Karpas-422 (cell line): ENCODE results near the gene ZCWPW1. TPM values are rescaled to one million over a fixed set of nuclear protein-coding genes. Genes with fewer than 3 reads are reported as not detected.
"Not testable (repeated sequence)": the region's sequence is repeated elsewhere in the genome, so short reads cannot be mapped to it uniquely, and the experiment has no call there.

Source experiments
- DNase-seq: peaks from one replicate; pipeline ENCODE4 v3.0.0-alpha.2; 2015
- H2AFZ ChIP-seq: fragments of 200-600 bp; sonication (generic); 2 replicates; pipeline ENCODE4 v1.6.1; 2014; ENCODE audit warnings: antibody characterized with exemption, low read length, mixed read lengths
- H3K27ac ChIP-seq: fragments of 200-600 bp; sonication (generic); 2 replicates; pipeline ENCODE4 v1.5.1; 2014; ENCODE audit warnings: mild to moderate bottlenecking, low read length, moderate library complexity
- H3K27me3 ChIP-seq: fragments of 200-600 bp; sonication (generic); 2 replicates; pipeline ENCODE4 v1.6.1; 2014; ENCODE audit warnings: low read length, mixed read lengths
- H3K36me3 ChIP-seq: fragments of 200-600 bp; sonication (generic); 2 replicates; pipeline ENCODE4 v1.6.1; 2014; ENCODE audit warnings: low read length, mixed read lengths; ENCODE audit not compliant: insufficient read depth
- H3K4me1 ChIP-seq: fragments of 200-600 bp; sonication (generic); 2 replicates; pipeline ENCODE4 v1.6.1; 2014; ENCODE audit warnings: mild to moderate bottlenecking, low read length, mixed read lengths
- H3K4me2 ChIP-seq: fragments of 200-600 bp; sonication (generic); 2 replicates; pipeline ENCODE4 v1.6.1; 2014; ENCODE audit warnings: low read length, low read depth, mild to moderate bottlenecking; ENCODE audit not compliant: poor library complexity, severe bottlenecking
- H3K4me3 ChIP-seq: fragments of 200-600 bp; sonication (generic); 2 replicates; pipeline ENCODE4 v1.5.1; 2014; ENCODE audit warnings: mild to moderate bottlenecking, antibody characterized with exemption, low read length, mixed read lengths
- H3K79me2 ChIP-seq: fragments of 200-600 bp; sonication (generic); 2 replicates; pipeline ENCODE4 v1.6.1; 2014; ENCODE audit warnings: mild to moderate bottlenecking, low read length, mixed read lengths
- H3K9ac ChIP-seq: fragments of 200-600 bp; sonication (generic); 2 replicates; pipeline ENCODE4 v1.6.0; 2014; ENCODE audit warnings: low read length
- H3K9me2 ChIP-seq: fragments of 200-600 bp; sonication (generic), shearing (Covaris generic); replicated peaks from 2 replicates; pipeline ENCODE4 v1.6.0; 2014; ENCODE audit warnings: mild to moderate bottlenecking, low read length, moderate library complexity; ENCODE audit not compliant: insufficient read depth
- H3K9me3 ChIP-seq: fragments of 300-700, 200-600 bp; sonication (generic); 2 replicates; pipeline ENCODE4 v1.6.1; 2014; ENCODE audit warnings: low read length, mixed read lengths
- H4K20me1 ChIP-seq: fragments of 200-600 bp; sonication (generic); 2 replicates; pipeline ENCODE4 v1.6.1; 2014; ENCODE audit warnings: mild to moderate bottlenecking, antibody characterized with exemption, low read length, low read depth; ENCODE audit not compliant: insufficient read depth
- total RNA-seq: library from RNA; depleted of rRNA; stranded (reverse); fragments of >200 nt; shearing (Covaris generic); gene quantifications from 2 replicates; pipeline ENCODE4 v1.2.3, GENCODE V29; 2014; ENCODE audit warnings: low replicate concordance

Gene ZCWPW1
- total RNA-seq, 1 experiment from 2014 or later, result 3.0 TPM

DNA sequence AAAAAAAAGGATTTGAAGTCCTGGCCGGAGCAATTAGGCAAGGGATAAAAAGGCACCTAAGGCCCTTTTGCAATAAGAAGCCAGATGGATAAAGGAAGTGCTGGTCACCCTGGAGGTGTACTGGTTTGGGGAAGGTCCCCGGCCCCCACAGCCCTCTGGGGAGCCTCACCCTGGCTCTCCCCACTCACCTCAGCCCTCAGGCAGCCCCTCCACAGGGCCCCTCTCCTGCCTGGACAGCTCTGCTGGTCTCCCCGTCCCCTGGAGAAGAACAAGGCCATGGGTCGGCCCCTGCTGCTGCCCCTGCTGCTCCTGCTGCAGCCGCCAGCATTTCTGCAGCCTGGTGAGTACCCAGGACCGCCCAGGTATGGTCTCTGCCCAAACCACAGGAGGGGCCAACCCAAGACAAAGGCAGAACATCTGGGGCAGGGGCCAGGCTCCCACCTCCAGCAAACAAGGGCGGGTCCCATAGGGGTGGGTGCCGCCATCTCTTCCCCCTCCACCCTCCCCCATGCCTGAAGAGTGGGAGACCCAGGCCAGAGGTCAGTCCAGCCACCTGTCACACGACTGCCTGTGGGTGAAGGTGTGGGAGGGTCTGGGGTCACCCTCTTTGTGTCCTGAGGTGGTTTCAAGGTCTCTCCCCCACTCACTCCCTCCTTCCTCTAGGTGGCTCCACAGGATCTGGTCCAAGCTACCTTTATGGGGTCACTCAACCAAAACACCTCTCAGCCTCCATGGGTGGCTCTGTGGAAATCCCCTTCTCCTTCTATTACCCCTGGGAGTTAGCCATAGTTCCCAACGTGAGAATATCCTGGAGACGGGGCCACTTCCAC lies 70.3 kb downstream of the ZCWPW1 start, which contains the start of gene PILRB:
Gene PILRB, plus strand, starts transcription at position 91 of the 830 bp plus-strand sequence. Its CDS starts 186 bp downstream, at position 277.
- Histone ChIP-seq H3K27me3 (no peaks in the 10 kb centered on the region), H3K9me3 (no peaks in the 10 kb centered on the region), H3K27ac (no peak within 1 kb of the TSS), H3K9me2 (no peaks in the 10 kb centered on the region), H3K79me2 (no peaks in the 10 kb centered on the region), H3K9ac (no peak within 1 kb of the TSS), H3K36me3 (peaks cover 33% of the 10 kb centered on the region), H3K4me3 (no peak within 1 kb of the TSS), H4K20me1 (no peaks in the 10 kb centered on the region), H2AFZ (no peak within 1 kb of the TSS), H3K4me2 (no peak within 1 kb of the TSS), H3K4me1 (no peaks in the 10 kb centered on the region)
- DNase-seq, result no peak

GRCh38 chr7:100357131-100357561 lies 71.4 kb downstream of the ZCWPW1 start:
- no peak for DNase-seq
- H3K27ac ChIP-seq, result no peak overlapping the region
- no peaks in the 10 kb centered on the region for H3K27me3 ChIP-seq
- H3K79me2 ChIP-seq, result no peaks in the 10 kb centered on the region
- H3K9me3 ChIP-seq, result no peaks in the 10 kb centered on the region
- peaks cover 28% of the 10 kb centered on the region for H3K36me3 ChIP-seq
- no peaks in the 10 kb centered on the region for H3K4me1 ChIP-seq
- H2AFZ ChIP-seq, result no peak overlapping the region
- H3K4me3 ChIP-seq, result no peak overlapping the region
- no peak overlapping the region for H3K4me2 ChIP-seq
- no peaks in the 10 kb centered on the region for H3K9me2 ChIP-seq
- H3K9ac ChIP-seq, result no peak overlapping the region
- no peaks in the 10 kb centered on the region for H4K20me1 ChIP-seq

- H3K27ac ChIP-seq, result no peak overlapping the region
- H4K20me1 ChIP-seq, result no peaks in the 10 kb centered on the region
- DNase-seq, result no peak
- no peak overlapping the region for H2AFZ ChIP-seq
- no peaks in the 10 kb centered on the region for H3K9me3 ChIP-seq
- H3K4me2 ChIP-seq, result no peak overlapping the region
- H3K4me3 ChIP-seq, result no peak overlapping the region
- H3K9ac ChIP-seq, result no peak overlapping the region
- H3K9me2 ChIP-seq, result no peaks in the 10 kb centered on the region
- no peaks in the 10 kb centered on the region for H3K27me3 ChIP-seq
- no peaks in the 10 kb centered on the region for H3K79me2 ChIP-seq
- H3K36me3 ChIP-seq, result peaks cover 25% of the 10 kb centered on the region
- no peaks in the 10 kb centered on the region for H3K4me1 ChIP-seq
Observed at GRCh38 chr7:100356416-100357068, 72.0 kb downstream of the ZCWPW1 start.

DNA sequence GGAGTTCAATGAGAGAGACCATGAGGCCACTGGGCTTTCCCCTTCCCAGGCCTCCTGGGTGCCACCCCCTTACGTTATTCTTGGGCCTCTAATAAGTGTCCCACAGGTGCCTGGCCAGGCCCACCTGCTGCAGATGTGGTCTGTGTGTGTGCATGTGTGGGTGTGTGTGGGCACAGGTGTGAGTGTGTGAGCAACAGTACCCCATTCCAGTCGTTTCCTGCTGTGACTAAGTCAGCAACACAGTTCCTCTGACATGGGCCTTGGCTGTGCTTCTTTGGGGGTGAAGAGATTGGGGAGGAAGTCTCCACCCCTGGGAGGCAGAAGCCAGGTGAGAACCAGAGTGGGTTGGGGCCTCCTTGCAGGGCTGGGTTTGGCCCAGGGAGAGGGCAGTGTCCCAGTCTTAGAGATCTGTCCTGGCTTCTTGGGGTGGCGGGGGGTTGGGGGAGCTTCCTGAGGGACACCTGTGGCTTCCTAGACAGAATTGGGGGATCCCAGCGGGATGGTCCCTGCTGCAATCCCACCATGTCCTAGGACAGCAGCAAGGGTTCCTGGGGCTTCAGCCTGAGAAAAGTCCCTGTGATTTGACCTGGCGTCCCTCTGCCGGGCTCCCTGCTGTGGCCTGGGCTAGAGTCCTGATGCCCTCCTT lies 74.7 kb downstream of the ZCWPW1 start:
- H3K27ac ChIP-seq, result no peak overlapping the region
- peaks cover 20% of the 10 kb centered on the region for H3K36me3 ChIP-seq
- H4K20me1 ChIP-seq, result no peaks in the 10 kb centered on the region
- H2AFZ ChIP-seq, result no peak overlapping the region
- no peak overlapping the region for H3K9ac ChIP-seq
- H3K9me3 ChIP-seq, result no peaks in the 10 kb centered on the region
- H3K4me2 ChIP-seq, result no peak overlapping the region
- H3K4me1 ChIP-seq, result no peaks in the 10 kb centered on the region
- no peak overlapping the region for H3K4me3 ChIP-seq
- no peaks in the 10 kb centered on the region for H3K27me3 ChIP-seq
- no peaks in the 10 kb centered on the region for H3K79me2 ChIP-seq
- no peak for DNase-seq
- no peaks in the 10 kb centered on the region for H3K9me2 ChIP-seq

DNA sequence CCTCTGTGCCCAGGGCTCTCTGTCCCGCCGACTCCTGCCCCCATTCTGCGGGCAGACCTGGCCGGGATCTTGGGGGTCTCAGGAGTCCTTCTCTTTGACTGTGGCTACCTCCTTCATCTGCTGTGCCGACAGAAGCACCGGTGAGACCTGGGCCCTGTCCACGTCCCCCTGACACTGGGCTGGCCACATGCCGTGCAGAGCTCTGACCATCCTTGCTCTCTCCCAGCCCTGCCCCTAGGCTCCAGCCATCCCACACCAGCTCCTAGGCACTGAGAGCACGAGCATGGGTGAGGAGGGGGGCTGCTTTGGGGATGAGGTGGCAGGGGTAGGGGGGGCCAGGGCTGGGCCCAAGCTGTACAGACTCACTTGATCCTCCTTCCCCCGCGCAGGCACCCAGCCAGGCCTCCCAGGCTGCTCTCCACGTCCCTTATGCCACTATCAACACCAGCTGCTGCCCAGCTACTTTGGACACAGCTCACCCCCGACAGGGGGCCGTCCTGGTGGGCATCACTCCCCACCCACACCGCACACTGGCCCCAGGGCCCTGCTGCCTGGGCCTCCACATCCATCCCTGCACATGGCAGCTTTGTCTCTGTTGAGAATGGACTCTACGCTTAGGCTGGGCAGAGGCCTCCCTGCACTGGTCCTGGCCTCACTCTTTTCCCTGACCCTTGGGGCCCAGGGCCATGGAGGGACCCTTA lies 75.4 kb downstream of the ZCWPW1 start:
- H2AFZ ChIP-seq, result no peak overlapping the region
- no peaks in the 10 kb centered on the region for H4K20me1 ChIP-seq
- no peaks in the 10 kb centered on the region for H3K9me2 ChIP-seq
- H3K4me2 ChIP-seq, result no peak overlapping the region
- no peaks in the 10 kb centered on the region for H3K79me2 ChIP-seq
- H3K36me3 ChIP-seq, result peaks cover 18% of the 10 kb centered on the region
- no peak overlapping the region for H3K27ac ChIP-seq
- H3K4me1 ChIP-seq, result no peaks in the 10 kb centered on the region
- no peaks in the 10 kb centered on the region for H3K27me3 ChIP-seq
- no peak for DNase-seq
- H3K9me3 ChIP-seq, result no peaks in the 10 kb centered on the region
- no peak overlapping the region for H3K4me3 ChIP-seq
- no peak overlapping the region for H3K9ac ChIP-seq

- H3K36me3 ChIP-seq, result peaks cover 25% of the 10 kb centered on the region
- not testable (repeated sequence) for H3K27me3 ChIP-seq, H3K4me1 ChIP-seq, H3K9ac ChIP-seq, H3K9me3 ChIP-seq, DNase-seq, H3K4me3 ChIP-seq, H3K9me2 ChIP-seq, H3K79me2 ChIP-seq, H3K27ac ChIP-seq, H4K20me1 ChIP-seq, H2AFZ ChIP-seq, H3K4me2 ChIP-seq
Observed at GRCh38 chr7:100352230-100352781, 76.2 kb downstream of the ZCWPW1 start.

- Histone ChIP-seq H3K4me2 (no peak overlapping the region), H3K9ac (no peak overlapping the region), H3K27ac (no peak overlapping the region), H3K79me2 (peaks cover 2% of the 10 kb centered on the region; the same call in 1 of the 2 replicates), H4K20me1 (no peaks in the 10 kb centered on the region), H2AFZ (no peak overlapping the region), H3K9me3 (no peaks in the 10 kb centered on the region), H3K36me3 (peaks cover 31% of the 10 kb centered on the region), H3K4me3 (no peak overlapping the region), H3K9me2 (no peaks in the 10 kb centered on the region), H3K27me3 (no peaks in the 10 kb centered on the region), H3K4me1 (no peaks in the 10 kb centered on the region)
- no peak for DNase-seq
Observed at GRCh38 chr7:100351657-100352058, 76.8 kb downstream of the ZCWPW1 start.
